ENCODE results near the gene NLRP1.

- TF ChIP-seq POLR2AphosphoS5 (IDR thresholded peaks at IDR 0.05; ENCODE audit: low read depth, low read length), result no peak
- TF ChIP-seq, protein P1, sequence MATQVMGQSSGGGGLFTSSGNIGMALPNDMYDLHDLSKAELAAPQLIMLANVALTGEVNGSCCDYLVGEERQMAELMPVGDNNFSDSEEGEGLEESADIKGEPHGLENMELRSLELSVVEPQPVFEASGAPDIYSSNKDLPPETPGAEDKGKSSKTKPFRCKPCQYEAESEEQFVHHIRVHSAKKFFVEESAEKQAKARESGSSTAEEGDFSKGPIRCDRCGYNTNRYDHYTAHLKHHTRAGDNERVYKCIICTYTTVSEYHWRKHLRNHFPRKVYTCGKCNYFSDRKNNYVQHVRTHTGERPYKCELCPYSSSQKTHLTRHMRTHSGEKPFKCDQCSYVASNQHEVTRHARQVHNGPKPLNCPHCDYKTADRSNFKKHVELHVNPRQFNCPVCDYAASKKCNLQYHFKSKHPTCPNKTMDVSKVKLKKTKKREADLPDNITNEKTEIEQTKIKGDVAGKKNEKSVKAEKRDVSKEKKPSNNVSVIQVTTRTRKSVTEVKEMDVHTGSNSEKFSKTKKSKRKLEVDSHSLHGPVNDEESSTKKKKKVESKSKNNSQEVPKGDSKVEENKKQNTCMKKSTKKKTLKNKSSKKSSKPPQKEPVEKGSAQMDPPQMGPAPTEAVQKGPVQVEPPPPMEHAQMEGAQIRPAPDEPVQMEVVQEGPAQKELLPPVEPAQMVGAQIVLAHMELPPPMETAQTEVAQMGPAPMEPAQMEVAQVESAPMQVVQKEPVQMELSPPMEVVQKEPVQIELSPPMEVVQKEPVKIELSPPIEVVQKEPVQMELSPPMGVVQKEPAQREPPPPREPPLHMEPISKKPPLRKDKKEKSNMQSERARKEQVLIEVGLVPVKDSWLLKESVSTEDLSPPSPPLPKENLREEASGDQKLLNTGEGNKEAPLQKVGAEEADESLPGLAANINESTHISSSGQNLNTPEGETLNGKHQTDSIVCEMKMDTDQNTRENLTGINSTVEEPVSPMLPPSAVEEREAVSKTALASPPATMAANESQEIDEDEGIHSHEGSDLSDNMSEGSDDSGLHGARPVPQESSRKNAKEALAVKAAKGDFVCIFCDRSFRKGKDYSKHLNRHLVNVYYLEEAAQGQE (IDR thresholded peaks at IDR 0.05; ENCODE audit: insufficient read depth in 1 of 2, low read depth in 2 of 2, low read length in 2 of 2), result no peak
- TF ChIP-seq TAF1 (IDR thresholded peaks at IDR 0.05; ENCODE audit: borderline replicate concordance, insufficient read depth, low read length), result no peak
- no peak for TF ChIP-seq SIN3A (IDR thresholded peaks at IDR 0.05; ENCODE audit: borderline replicate concordance, insufficient read depth, low read length)
Measured at GRCh38 chr17:5619088-5619740, 34.9 kb upstream of the NLRP1 start.
